NCI-H128 (cell line): ENCODE results near the gene IGFLR1.

ENCODE experiments used
- DNase-seq: peaks from one replicate; lab custom pipeline; 2025; ENCODE audit not compliant: unreplicated experiment; lab: John Stamatoyannopoulos, UW

IGFLR1 gene

DNA sequence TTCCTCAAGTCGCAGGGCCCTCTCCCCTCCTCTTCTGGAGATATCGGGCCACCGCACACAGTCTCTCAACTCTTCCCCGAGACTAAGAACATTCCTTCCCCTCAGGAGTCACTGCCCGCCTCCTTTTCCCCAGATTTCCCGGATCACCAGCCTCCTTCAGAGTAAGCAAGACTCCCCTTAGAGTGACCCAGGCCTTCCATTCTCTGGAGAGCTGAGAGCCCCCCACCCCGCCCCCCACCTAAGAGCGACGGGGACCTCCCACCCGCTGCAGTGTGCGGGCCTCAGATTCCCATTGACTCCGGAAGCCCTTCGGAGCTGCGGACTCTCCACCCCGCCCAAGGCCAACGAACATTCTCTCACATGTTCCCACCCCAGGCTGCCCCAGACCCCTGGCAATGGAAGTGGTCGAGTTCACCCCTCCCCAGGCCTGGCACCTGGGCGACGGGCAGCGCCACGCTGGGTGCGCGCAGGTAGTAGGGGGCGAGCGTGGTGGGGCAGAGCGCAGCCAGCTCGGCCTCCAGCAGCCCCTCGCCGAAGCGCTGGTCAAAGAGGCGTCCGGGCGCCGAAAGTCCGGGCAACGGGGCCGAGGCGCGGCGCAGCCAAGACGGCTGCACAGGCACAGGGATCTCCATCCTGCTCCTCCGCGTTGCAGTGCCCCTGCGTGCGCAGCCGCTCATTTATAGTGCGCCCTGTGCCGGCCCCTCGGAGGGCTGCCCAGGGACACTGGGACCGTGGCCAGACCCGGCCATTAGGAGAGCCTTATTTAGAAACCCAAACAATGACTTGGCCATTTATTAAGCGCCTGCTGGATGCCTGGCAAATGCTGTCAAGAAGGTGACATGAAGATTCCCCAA lies 14.4 kb upstream of the IGFLR1 start, which contains the start of gene HSPB6:
TSS of gene HSPB6 (minus strand) at position 653 of the 854 bp plus-strand sequence. CDS start at position 632, 21 bp downstream.
- DNase-seq: no peak

DNA sequence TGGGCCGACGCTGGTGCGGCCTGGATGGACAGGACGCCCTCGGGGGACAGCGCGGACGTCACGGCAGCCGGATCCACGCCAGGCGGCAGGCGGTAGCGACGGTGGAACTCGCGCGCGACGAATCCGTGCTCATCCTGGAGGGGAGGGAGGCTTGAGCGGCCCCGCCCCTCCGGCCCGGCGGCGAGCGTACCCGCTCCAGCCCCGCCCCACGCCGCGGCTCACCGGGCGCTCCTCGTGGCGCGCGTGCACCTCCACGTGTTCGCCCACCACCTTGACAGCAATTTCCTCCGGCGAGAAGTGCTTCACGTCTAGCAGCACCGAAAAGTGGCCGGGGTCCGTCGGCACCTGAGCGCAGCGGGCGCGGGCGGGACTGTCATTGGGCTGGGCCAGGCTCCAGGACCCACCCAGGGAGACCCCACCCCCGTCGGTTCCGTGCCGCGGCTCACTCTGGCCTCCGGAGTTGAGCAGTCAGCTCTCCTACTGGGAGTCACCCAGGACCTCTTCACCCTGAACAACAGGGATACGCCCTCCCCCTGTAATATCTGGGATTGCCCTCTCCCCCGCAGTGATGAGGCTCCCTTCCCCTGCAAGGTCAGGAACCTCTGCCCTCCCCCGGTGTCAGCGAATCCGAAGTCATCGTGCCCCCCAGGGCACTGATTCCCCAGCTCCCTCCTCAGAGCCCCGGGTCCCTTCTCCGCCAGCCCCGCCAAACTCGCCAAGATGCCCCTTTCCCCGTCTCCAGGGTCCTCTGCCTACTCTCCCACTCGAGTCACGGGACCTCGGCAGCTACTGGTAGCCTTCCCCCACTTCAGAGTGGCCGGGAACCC lies 13.5 kb upstream of the IGFLR1 start:
- no peak for DNase-seq

DNA sequence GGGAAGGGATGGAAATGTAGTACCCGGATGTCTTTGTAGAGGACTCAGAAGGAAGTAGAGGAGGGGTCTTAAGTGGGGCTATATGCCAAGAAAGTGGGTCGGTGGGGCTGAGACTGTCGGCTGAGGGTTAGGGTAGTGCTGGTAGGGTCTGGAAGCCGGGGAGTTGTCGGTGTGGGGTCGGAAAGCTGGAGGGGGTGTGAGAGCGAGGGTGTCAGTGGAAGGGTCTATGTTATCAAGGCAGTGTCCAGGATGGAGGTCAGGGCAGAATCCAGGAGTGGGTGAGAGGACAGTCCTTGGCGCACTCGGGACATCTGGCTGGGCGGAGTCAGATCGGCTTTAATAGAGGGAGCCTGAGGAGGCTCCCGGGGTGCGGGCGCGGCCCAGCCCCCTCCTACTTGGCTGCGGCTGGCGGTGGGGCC lies 12.9 kb upstream of the IGFLR1 start:
- no peak for DNase-seq

DNA sequence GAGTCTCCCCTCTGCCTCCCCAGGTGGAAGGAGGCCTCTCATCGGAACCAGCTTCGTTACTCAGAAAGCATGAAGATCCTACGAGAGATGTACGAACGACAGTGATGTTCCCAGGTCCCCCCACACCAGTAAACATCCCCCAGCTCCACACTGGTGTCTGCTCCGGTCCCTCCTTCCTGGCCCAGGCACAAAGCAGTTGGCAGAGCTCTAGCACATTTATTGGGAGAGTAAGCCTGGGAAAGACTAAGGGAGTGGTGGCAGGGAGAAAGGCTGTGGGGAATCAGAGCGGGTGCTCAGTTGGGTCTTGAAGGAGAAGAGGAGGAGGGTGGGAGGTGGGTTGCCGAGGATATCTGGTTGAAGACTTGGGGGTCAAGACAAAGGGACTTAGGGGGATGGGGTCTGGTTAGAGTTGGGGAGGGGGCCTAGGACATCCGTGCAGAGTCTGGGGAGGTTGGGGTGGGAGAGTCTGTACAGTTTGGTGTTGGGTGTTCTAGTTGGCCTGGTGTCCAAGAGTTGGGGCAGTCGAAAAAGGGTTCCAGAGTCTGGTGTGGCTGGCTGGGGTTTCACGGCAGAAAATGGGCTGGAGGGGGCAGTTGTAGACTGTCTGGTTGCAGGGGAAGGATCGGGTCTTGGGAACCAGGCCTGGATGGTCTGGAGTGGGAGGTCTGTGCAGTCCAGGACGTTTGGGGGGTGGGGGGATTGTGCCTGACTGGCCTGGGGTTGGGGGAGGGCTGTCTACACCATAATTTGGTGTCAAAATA lies 12.3 kb upstream of the IGFLR1 start:
- no peak for DNase-seq

DNA sequence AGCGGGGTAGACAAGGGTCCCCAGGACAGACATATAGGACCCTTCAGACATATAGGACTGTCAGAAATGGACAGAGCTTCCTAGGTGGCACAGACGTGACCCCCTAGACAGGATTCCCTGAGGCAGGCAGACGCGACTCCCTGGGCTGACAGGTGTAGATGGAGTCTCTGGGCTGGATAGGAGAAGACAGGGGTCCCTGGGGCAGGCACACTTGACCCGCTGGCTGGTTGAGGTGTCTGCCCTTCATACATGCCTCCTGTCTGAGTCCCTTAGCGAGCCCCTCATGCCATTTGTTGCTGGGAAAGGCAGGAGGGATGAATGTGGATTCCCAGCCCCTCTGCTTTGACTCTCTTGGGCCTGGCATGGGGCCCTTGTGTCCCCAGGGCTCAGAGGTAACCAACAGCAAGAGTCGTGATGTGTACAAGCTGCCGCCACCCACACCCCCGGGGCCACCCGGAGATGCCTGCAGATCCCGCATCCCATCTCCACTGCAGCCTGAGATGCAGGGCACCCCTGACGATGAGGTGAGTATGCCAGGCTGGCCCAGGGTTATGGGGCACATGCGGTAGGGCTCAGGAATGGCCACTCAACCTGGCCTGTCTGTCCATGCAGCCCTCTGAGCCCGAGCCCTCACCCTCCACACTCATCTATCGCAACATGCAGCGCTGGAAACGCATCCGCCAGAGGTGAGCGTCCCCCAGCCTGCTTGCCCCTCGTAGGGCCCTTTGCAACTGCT lies 11.6 kb upstream of the IGFLR1 start:
- DNase-seq: no peak

DNA sequence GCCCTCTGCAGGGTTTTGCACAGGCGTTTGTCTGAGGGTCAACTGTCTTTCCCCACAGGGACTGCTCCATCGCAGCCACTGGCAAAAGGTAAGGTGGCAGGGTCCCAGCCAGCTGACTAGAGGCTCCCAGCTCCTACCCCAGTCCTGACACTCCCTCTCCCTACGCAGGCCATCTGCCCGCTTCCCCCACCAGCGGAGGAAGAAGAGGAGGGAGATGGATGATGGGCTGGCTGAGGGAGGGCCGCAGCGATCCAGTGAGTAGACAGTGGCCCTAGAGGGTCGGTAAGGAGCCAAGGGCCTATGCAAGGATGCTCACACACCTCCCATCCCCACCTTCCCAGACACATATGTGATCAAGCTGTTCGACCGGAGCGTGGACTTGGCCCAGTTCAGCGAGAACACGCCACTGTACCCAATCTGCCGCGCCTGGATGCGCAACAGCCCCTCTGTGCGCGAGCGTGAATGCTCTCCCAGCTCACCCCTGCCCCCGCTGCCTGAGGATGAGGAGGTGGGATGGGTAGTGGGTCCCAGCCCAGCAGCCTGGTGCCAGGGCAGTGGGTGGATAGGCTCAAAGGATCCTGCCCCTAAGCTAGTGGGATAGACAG lies 10.6 kb upstream of the IGFLR1 start:
- no peak for DNase-seq

DNA sequence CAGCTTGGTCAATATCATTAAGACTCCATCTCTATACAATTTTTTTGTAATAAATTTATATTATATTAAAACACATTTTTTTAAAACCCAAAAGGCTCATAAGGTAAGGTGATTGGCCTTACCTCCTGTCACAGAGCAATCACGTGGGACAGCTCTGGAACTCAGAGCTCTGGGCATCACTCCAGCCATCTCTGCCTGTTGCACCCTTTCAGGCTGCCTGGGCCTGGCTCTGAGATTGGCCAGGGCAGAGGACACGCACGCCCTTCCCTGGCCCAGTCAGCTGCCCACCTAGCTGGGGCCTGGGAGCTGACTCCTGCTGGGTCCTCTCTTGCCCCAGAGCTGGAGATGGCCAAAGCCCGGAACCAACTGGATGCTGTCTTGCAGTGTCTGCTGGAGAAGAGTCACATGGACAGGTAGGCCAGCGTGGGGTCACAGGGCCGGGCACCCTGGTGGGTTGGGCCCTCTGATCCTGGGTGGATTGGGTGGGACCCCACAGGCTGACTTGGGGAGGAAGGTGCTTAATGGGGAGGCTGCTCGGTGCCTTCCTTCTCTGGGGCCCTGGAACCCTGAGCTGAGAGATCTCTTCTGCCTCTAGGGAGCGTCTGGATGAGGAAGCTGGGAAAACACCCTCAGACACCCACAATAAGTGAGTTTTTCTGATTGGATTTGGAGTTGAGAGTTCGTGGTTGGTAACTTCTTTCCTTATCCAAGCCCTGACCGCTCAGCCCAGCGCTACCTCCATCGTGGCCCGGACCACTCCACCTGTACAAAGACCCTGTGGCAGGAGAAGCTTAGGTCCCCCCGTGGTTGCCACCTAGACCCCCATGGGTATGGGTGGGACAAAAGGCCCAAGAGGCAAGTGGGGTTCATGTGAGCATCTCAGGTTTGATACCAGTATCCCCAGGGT lies 9.8 kb upstream of the IGFLR1 start:
- no peak for DNase-seq

DNA sequence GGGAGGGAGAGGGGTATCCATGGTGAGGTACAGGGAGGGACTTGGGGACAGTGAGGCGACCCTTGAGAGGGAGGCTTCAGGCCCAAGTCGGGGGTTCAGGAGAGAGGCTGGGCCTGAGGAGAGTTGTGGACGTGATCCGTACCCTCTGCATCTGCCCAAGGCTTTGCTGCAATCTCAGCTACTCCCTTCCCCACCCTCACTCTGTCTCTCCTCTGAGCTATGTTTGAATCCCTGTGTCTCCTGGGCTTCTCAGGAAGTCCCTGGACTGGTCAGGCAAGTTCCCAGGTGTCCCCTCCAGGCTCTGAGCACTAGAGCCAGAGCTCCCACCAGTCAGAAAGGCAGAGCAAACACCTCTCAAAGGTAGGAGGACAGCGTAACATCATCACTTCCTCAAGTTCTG lies 7.9 kb upstream of the IGFLR1 start:
- DNase-seq: no peak

DNA sequence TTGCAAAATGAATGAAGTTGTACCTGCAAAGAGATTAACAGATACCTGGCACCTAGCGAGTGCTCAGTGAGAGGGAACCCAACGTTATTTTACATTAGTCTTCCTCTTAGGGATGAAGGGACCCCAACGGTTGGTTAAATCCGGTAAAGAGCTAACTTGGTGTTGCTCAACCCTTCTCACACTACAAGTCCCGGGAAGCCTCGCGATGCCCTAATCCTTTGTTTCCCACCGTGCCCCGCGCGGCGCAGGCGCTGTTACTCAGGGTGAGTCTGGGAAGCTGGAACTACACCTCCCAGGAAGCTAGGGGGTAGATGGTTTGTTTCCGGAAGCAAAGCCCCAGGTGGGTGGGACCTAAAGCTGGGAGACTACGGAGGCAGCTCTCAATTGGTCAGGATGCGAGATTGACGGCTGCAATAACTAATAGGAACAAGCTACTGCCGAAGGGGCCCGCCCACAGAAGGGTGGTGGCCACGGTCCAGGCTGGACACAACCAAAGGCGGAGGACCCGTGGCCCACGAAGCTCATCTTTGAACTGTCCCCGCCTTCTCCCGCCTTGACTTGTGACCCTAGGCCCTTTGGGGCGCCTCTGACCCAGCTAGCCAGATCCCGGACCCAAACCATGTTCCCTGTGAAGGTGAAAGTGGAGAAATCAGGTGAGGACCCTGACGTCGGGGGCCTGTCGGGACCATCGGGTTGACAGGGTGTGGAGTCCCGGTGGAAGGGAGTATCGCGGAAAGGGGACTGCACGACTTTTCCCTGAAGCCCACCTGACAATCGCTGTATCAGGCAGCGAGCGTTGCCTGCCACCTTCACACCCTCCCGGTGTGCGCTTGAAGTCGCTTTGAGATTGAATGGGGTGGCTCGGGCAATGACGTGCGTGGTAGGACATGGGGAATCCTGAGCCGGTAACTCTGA lies 6.1 kb upstream of the IGFLR1 start, which contains the start of gene LIN37:
TSS of gene LIN37 (plus strand) at position 471 of the 915 bp plus-strand sequence. CDS start at position 620, 149 bp downstream.
- DNase-seq: peak; percentile 98

DNA sequence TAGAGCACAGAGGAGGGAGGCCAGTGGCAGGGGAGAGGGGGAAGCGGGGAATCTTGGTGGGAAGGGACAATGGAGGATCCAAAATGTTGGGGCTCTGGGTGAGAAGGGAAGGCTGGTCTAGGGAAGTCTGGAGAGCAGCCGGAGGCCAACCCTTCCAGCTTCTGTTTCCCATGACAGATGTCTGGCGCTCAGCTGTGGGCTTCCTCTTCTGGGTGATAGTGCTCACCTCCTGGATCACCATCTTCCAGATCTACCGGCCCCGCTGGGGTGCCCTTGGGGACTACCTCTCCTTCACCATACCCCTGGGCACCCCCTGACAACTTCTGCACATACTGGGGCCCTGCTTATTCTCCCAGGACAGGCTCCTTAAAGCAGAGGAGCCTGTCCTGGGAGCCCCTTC lies 4.3 kb upstream of the IGFLR1 start:
- DNase-seq: no peak

DNA sequence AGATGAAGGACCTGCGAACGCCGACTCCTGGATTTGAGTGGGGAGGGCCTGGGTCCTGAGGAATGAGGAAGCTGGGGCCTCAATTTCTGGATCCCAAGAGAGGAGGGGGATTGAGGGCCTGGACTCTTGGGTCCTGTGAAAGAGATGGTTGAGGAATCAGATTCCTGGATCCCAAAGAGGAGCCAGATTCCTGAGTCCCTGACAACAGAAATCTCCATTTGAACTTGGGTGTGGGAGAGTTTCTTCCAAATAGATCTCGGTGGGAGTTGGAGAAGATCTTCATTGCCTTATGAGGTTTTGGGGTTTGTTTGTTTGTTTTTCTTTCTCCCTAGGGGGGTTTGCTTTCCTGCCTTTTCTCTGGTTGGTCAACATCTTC lies 3.8 kb upstream of the IGFLR1 start:
- DNase-seq: no peak

DNA sequence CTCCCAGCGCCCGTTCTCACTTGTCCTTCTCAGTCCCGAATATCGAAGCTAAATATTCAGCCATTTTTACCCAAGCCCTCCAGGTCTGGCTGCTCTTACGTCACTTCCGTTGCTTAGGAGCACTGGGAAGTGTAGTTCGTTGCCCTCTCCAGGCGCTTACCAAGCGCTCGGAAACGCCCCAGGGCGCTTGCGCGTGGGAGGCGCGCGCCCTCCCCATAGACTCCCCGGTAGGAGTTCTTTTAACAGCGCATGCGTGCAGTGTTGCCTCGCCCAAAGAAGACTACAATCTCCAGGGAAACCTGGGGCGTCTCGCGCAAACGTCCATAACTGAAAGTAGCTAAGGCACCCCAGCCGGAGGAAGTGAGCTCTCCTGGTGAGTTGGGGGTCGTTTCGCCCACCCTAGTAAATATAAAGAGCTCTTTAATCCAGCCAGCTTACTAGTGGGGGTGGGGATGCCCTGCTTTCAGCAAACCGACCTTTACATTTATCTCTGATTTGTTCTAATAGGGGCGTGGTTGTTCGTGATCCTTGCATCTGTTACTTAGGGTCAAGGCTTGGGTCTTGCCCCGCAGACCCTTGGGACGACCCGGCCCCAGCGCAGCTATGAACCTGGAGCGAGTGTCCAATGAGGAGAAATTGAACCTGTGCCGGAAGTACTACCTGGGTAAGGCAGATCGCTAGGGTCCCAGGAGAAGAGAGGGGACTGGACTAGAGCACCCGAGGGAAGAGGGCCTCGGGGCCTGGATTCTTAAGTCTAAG lies 3.3 kb upstream of the IGFLR1 start, which contains the start of the genes PSENEN and U2AF1L4:
TSS of gene PSENEN (plus strand) at position 324 of the 759 bp plus-strand sequence. CDS start at position 604, 280 bp downstream.
TSS of gene U2AF1L4 (minus strand) at position 91 of the 759 bp plus-strand sequence. CDS start at position 64, 27 bp downstream.
- DNase-seq: peak; percentile 98

DNA sequence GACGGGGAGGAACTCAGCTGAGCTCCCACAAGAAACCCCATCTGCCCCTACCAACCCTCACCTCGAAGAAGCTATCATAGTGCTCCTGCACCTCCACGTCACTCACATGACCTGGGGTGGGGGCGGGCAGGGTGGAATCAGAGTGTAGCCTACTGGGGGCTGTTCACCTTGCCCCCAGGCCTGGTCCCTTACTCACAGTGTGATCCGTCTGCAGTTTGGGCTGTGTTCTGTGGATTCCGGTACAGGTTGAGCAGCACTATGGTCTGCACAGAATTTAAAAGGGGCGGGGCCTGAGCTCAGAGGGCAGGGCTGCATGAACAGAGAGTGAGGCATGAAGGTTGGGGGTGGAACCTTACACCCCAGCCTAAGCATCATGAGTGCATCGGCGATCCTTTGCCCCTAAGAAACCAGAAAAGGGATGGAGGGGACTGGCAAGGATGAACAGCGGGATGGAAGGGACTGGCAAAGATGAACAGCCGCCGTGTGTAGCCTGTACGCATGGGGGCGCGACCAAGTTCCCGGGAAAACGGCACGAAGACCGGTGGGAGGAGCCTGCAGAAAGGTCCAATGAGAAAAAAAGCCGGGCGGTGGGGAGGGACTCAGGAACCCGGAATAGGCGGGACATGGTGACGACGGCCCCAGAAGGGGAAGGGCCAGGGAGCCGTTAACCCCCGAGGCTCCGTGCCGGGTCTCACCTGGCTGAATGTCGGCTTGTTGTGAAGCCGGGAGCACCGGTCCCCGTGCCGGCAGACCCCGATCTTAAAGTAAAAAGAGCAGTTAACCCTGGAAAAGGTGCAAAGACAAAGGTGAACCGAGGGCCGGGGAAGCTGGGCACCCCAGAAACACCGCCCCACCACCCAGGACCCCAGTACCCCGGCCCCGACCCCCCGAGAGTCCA lies 2.4 kb upstream of the IGFLR1 start:
- peak; percentile 89 for DNase-seq

DNA sequence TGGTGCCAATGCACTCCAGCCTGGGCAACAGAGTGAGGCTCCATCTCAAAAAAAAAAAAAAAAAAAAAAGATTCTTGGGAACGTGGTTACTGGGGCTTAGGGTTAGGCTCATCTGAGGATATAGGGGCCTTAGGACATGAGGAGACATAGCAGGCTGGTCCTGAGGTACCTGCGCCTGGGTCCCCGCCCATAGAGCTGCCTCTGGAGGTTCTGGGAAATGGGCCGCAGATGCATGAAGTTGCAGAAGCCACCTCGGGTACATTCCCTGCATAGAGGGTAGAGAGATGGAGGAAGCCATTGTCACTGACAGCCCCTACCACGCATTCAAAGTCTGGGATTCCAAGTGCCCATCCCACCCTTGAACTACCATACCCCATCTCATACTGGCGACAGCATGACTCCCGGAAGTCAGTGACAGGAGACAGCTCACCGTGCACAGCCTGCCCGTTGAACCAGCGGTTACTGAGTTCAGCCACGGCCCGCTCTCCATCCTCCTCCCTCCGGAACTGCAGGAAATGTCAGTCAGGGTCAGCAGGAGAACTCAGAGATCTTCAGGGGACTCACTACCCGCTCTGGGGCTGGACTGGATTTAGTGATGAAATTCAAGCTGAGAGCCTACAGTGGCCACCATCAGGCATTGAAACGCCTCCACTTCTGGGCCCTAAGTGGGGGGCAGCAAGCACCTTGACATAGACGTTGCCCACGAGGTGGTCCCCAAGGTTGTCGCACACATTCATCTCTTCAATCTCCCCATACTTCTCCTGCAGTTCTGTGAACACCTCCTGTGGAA lies 1.6 kb upstream of the IGFLR1 start:
- no peak for DNase-seq

DNA sequence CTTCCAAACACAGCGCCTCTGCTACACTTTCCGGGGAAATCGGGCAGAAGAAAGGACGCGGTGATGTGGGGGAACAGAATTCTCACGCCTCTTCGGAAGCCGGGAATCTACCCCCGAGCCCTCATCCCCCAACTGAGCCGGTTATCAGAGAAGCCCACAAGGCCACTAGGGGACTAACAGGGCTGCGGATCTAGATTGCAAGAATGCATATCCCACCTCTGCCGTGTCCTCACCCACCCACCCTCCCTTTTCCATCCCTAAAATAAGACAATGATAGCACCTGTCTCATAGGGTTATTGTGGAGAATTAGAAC lies 1.1 kb downstream of the IGFLR1 start:
- no peak for DNase-seq
